Upper lobe of left lung (tissue), 4 donors: ENCODE measurements around the gene NADK.

Source experiments
- CTCF ChIP-seq, 6 experiments: fragments of 450-650 bp in 4 of 6; fragments of 200-600 bp in 2 of 6; sonication (generic) in 2 of 6; IDR thresholded peaks; one replicate each; pipeline ENCODE4 v1.5.1; 2016 to 2019; ENCODE audit warnings: antibody characterized with exemption in 6 of 6
- POLR2AphosphoS5 ChIP-seq, 2 donors: sonication (generic); formaldehyde crosslinking; IDR thresholded peaks; one replicate each; pipeline ENCODE4 v1.5.1; 2017; ENCODE audit warnings: antibody characterized with exemption in 2 of 2

- TF ChIP-seq CTCF (IDR thresholded peaks at IDR 0.05): peak in 1 of 6 experiments; percentile 19
- no peak for TF ChIP-seq POLR2AphosphoS5 (IDR thresholded peaks at IDR 0.05)
Measured at GRCh38 chr1:1788646-1789431, 10.6 kb upstream of the NADK start.
